Stimulated activated CD8-positive, alpha-beta memory T cell treated with anti-CD3 and anti-CD28 coated beads, Interleukin-4, amount 100 ng/mL, for 1 hour (primary cell): Measurements from ENCODE around the gene CWC15.
"Not testable (repeated sequence)": the region's sequence is repeated elsewhere in the genome, so short reads cannot be mapped to it uniquely, and the experiment has no call there.

Experiments
- DNase-seq, 2 donors: peaks; one replicate each; pipeline ENCODE4 v3.0.0-alpha.2; 2020; ENCODE audit warnings: low read depth in 2 of 2, low spot score in 1 of 2

The CWC15 gene

GRCh38 chr11:94973099-94973968 is at the start of gene CWC15, which contains the start of gene KDM4D:
TSS of gene CWC15 (minus strand) at chr11:94973556. CDS start at chr11:94972185, 1,371 bp downstream.
TSS of gene KDM4D (plus strand) at chr11:94973709. CDS start at chr11:94997373, 23,664 bp downstream.
- peak; percentile 88 to 89 for DNase-seq

- not testable (repeated sequence) for DNase-seq
Observed at GRCh38 chr11:95021468-95021867, 48.1 kb upstream of the CWC15 start.

DNA sequence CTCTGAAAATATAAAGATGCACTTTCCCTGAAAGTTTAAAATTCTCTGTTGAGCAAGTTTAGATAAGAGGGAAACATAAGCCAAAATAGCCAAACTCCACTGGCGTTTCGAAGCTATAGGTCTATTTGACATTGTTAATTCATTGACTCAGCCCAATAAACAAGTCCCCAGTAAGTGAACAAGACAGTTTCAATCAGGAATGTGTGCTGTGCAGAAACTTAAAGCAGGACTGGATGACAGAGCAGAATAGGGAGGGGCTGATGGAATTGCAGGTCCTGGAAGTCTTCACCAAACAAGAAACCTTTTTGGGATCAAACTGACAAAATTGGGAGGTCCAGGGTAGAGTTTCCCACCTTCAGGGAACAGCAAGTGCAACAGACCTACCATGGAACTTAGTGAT is 42.8 kb upstream of the CWC15 start:
- DNase-seq = no peak

GRCh38 chr11:95014184-95014821 is 40.9 kb upstream of the CWC15 start:
- no peak for DNase-seq

- no peak for DNase-seq
Observed at GRCh38 chr11:95011376-95011775, 38.0 kb upstream of the CWC15 start.

DNA sequence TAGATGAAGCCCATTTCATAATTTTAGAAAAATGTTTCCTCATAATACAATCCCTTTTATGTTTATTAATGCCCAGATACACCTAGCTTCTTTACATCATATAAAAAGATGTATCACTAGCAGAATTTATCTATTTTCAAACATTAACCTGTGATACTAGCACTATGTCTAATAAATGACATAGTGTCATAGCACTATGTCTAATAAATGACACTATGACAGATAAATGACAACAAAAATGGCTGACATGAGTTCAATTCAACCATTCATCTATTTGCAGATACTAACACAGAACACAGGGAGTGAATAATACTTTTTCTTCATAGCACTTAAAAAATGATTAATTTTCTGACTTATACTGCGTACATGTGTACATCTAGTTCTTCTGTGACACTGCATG is 32.3 kb upstream of the CWC15 start:
- DNase-seq = no peak

DNA sequence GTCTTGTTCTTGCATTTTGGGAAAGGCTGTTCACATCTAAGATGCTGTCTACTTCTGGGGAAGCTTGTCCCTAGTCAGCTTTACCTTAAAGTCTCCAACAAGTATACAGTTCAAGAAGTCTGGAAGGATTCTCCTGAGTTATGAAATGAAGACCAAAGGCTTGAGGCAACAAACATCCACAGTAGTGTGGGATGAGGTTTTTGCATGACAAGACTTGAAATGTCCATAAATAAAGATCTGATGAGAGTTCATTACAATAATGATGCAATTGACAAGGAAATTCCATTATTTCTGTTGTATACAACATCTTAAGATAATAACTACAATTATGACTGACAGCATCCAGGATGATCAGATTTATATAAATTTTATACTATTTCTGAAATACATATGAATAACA is 30.4 kb upstream of the CWC15 start:
- DNase-seq = no peak

DNA sequence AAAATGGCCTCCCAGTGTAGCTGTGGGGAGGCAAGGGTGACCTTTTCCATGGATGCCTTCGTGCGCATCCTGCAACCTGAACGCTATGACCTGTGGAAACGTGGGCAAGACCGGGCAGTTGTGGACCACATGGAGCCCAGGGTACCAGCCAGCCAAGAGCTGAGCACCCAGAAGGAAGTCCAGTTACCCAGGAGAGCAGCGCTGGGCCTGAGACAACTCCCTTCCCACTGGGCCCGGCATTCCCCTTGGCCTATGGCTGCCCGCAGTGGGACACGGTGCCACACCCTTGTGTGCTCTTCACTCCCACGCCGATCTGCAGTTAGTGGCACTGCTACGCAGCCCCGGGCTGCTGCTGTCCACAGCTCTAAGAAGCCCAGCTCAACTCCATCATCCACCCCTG is 24.9 kb upstream of the CWC15 start:
- no peak for DNase-seq

- DNase-seq = no peak
Observed at GRCh38 chr11:94997437-94997836, 24.1 kb upstream of the CWC15 start.

DNA sequence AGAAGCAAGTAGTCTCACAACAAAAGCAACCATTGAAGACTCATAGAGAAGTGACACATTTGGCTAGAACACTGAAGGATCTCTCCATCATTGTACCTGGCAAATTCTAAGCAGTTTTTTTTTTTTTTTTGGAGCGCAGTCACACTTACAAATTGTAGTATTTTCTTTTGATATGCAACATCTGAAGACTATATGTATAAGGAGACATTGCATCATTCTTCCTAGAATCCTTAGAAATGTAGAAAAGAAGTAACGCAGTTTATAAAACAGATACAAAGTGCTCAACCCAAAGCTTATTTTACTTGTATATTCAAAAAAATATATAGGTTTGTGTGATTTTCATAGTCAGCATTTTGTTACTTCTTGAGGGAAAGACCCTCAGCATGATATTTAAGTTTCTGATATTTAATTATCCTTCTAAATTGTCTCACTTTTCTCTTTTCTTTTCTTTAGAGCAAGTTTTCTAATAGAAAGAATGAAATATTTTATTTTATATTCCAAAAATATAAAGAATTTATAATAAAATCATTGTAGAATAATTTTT is 20.1 kb upstream of the CWC15 start:
- no peak for DNase-seq

DNA sequence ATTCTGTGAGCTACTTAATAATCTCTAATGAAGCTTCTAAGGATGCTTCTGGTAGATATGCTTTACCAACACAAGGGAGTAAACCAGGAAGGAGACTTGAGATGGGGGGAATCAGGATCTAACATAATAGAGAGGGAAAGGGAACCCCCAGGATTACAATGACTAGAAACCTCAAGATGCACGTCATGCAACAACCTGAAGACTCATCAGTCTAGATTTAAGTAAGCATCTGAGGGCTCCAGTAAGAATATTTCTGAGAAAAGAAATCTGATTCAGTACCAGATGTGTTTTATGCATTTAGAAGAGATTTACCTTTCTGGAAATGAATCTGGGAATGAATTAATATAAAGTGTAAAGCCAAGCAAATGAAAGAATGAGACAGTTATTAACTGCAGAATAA is 15.4 kb upstream of the CWC15 start:
- no peak for DNase-seq

DNA sequence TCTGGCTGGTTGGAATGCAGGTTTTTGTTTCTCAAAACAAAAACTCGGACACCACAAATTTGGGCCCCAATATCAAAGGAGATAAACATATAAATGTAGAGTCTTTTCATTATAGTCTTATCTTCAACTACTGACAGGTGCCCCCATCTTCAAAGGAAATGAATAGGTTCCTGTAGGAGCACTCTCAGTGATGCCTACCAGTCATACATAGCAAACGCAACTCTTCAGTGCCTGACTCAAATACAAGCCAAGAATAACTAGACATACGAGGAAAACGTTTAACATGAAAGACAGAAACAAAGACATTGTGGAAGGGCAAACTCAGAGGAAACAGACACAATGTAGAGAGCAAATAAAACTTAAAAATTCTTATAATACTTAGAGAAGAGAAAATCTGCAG is 14.0 kb upstream of the CWC15 start:
- DNase-seq = no peak

DNA sequence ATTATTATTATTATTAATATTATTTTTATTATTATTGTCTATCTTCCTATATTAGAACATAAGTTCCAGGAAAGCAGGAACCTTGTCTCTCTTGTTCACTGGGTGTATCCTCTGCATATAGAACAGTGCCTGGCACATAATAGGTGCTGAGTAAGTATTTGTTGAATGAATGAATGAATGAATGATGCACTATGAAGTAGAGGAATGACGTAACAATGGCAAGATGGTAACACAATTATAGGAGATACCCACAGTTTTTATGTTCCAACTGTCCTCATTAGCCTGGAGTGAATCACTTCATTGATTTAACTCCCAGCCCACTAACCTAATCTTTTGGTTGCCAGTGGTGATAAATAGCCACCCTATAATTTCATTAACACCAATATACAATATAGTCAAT is 2.2 kb upstream of the CWC15 start:
- no peak for DNase-seq

DNA sequence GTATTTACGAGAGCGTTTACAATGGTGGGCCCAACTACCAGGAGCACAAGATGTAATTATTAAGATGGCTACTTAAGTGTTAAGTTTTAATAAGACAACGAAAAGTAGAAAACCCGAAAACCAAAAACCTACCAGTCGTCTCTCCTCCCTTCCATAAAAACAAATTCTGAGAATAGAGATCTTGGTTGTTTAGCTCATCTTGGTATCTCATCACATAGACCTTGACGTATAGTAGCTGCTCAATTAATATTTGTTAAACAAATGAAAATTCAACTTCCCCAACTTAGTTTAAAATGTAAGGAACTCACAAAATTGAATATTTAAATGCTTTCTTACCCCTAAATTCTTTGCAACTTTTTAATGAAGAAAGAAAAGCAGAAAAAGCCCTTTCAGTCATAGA is 822 bp upstream of the CWC15 start:
- no peak for DNase-seq

- no peak for DNase-seq
Observed at GRCh38 chr11:94972700-94973098, 657 bp downstream of the CWC15 start.

GRCh38 chr11:94968334-94968958 is 4.9 kb downstream of the CWC15 start:
- DNase-seq = no peak

GRCh38 chr11:94964934-94965333 is 8.4 kb downstream of the CWC15 start:
- no peak for DNase-seq

DNA sequence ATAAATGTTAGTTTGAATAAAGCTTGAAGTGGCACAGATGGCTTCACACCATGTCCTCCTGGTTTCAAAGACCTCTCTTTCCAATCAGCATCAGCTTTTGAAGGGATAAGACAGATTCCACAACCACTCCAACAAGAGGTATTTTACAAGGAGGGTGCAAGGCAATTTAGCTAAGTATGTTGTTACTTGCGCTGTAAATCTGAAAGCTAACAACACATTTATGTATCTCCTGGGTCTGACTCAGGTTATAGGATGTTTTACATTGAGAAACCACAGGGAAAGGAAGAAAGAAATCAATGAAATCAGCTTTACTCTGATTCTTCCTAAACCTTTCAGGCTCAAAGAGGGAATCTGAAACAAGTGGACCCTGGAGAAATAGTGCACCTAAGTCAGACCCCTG is 12.1 kb downstream of the CWC15 start:
- DNase-seq = no peak

DNA sequence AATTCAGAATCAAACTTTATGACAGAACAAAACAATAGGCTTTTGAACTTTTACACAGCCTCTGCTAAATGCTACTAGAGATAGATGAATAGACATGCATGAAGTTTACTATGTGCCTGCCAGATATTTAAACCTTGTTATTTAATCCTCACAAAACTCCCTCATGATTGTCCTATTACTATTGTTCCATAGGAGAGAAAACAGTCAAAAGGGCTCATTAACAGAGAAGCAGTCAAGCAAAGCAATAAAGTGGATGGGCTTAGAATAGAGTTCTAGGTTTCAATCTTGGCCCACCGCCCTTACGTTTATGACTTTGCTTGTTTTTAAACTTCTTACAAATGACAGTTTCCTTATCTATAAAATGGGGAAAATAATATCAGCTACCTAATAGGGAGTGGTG is 12.9 kb downstream of the CWC15 start:
- DNase-seq = no peak

GRCh38 chr11:94959179-94959578 is 14.2 kb downstream of the CWC15 start:
- no peak for DNase-seq

- no peak for DNase-seq
Observed at GRCh38 chr11:94958121-94958696, 15.1 kb downstream of the CWC15 start.
